ENCODE results near the gene TENM3. TPM values are rescaled to one million over a fixed set of nuclear protein-coding genes. Genes with fewer than 3 reads are reported as not detected.

The TENM3 gene
- total RNA-seq, 1 donor from 2014 or later: 106 TPM

DNA sequence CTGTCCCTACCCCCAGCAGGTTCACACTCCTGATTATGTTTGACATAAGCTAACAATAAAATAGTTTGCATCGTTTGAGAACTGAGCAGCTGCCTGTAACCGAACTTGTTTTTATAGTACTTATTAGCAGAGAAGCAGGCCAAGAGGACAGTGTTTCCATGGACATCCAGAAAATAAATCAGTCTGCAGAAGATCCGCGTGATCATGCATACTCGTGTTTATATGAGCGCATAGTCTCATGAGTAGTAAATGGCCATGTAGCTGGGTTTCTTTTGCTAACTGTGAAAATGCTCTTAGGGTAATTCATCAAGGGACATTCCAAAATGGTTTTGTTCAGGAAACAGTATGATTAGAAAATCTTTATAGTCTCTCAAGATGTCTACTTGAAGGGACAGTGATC, 384.8 kb downstream of the TENM3 start:
- TF ChIP-seq, protein P1, sequence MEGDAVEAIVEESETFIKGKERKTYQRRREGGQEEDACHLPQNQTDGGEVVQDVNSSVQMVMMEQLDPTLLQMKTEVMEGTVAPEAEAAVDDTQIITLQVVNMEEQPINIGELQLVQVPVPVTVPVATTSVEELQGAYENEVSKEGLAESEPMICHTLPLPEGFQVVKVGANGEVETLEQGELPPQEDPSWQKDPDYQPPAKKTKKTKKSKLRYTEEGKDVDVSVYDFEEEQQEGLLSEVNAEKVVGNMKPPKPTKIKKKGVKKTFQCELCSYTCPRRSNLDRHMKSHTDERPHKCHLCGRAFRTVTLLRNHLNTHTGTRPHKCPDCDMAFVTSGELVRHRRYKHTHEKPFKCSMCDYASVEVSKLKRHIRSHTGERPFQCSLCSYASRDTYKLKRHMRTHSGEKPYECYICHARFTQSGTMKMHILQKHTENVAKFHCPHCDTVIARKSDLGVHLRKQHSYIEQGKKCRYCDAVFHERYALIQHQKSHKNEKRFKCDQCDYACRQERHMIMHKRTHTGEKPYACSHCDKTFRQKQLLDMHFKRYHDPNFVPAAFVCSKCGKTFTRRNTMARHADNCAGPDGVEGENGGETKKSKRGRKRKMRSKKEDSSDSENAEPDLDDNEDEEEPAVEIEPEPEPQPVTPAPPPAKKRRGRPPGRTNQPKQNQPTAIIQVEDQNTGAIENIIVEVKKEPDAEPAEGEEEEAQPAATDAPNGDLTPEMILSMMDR (IDR thresholded peaks at IDR 0.05; ENCODE audit: unreplicated experiment): no peak
- H3K36me3 Mint-ChIP-seq: peaks cover 14% of the 10 kb centered on the region
- H3K27me3 Mint-ChIP-seq (ENCODE audit: low read depth): no peaks in the 10 kb centered on the region
- H3K27ac Mint-ChIP-seq: peak overlapping the region; percentile 23
- no peak overlapping the region for H3K4me3 Mint-ChIP-seq
- peaks cover 9% of the 10 kb centered on the region for H3K4me1 Mint-ChIP-seq
- no peaks in the 10 kb centered on the region for H3K9me3 Mint-ChIP-seq
- DNase-seq (ENCODE audit: low spot score in 2 of 2, unreplicated experiment in 2 of 2): no peak

DNA sequence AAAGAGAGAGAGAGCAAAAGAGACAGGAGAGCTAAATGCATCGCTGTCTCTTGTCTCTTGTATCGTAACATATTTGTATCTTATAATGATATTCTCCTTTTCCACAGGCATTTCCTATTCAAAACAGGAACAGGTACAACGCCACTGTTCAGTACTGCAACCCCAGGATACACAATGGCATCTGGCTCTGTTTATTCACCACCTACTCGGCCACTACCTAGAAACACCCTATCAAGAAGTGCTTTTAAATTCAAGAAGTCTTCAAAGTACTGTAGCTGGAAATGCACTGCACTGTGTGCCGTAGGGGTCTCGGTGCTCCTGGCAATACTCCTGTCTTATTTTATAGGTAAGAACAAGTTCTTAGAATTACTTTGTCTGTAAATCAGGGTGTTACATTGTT, 385.3 kb downstream of the TENM3 start:
- peaks cover 9% of the 10 kb centered on the region for H3K4me1 Mint-ChIP-seq
- H3K9me3 Mint-ChIP-seq: no peaks in the 10 kb centered on the region
- no peaks in the 10 kb centered on the region for H3K27me3 Mint-ChIP-seq (ENCODE audit: low read depth)
- no peak overlapping the region for H3K27ac Mint-ChIP-seq
- peaks cover 19% of the 10 kb centered on the region for H3K36me3 Mint-ChIP-seq
- TF ChIP-seq, protein P1 (IDR thresholded peaks at IDR 0.05; ENCODE audit: unreplicated experiment): no peak
- no peak for DNase-seq (ENCODE audit: low spot score in 2 of 2, unreplicated experiment in 2 of 2)
- no peak overlapping the region for H3K4me3 Mint-ChIP-seq

DNA sequence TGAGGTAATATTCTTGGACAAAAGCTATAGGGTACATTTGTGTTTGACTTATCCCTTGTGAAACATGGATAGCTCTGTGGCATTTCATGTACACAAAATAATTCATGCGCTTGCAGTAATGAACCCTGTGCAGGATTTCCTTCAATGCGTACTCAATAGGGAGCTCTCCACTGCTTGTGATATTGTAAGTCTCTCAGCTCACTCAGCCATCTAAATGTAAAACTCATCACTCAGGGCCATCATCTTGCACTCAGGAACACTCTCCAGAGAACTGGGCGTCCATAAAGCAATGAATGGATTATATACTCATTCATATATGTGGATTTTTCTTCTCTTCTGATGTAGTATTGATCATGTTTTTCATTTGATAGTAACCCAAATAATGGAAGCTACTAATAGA, 385.9 kb downstream of the TENM3 start:
- Mint-ChIP-seq H3K4me3 (no peak overlapping the region), H3K27ac (no peak overlapping the region), H3K36me3 (peaks cover 15% of the 10 kb centered on the region), H3K27me3 (ENCODE audit: low read depth) (no peaks in the 10 kb centered on the region), H3K4me1 (peaks cover 9% of the 10 kb centered on the region), H3K9me3 (no peaks in the 10 kb centered on the region)
- DNase-seq (ENCODE audit: low spot score in 2 of 2, unreplicated experiment in 2 of 2): no peak
- TF ChIP-seq, protein P1 (IDR thresholded peaks at IDR 0.05; ENCODE audit: unreplicated experiment): no peak

DNA sequence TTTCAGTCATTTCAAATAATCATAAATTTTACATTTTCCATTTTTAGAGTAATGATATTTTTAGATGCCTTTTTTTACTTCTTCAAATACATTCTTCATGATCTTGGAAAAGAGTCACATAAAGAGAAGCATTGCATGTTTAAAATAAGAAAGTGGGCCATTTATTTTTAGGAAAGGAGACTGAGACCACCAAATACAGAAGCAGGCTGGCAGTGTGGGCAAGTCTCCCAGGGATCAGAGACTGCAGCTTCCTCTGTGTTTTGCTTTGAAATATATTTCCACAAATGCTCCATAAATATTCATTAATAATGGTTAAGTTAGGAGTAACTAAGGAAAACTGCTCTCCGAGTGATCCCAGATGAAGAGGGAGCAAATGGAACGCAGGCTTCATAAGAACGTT, 397.3 kb downstream of the TENM3 start:
- TF ChIP-seq, protein P1 (IDR thresholded peaks at IDR 0.05; ENCODE audit: unreplicated experiment): no peak
- DNase-seq (ENCODE audit: low spot score in 2 of 2, unreplicated experiment in 2 of 2): no peak
- H3K27me3 Mint-ChIP-seq (ENCODE audit: low read depth): no peaks in the 10 kb centered on the region
- H3K4me1 Mint-ChIP-seq: no peaks in the 10 kb centered on the region
- peaks cover 11% of the 10 kb centered on the region for H3K36me3 Mint-ChIP-seq
- peaks cover 6% of the 10 kb centered on the region for H3K9me3 Mint-ChIP-seq
- H3K4me3 Mint-ChIP-seq: no peak overlapping the region
- H3K27ac Mint-ChIP-seq: no peak overlapping the region

DNA sequence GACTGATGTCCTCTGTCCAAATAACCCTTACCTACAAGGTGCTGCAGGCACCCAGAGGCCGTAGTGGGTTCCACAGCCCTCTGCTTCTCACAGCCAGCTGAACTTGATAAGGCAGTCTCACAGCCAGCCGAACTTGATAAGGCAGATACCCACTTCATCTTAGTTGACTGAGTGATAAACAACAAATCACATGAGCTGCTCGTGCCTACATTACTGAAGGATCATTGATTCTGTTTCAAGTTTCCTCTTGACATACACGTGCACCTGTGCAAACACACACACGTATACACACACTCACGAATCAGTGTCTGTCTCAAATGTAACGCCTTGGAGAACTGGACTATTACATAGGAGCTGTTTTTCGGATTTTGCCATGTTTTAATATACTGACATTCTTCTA, 397.7 kb downstream of the TENM3 start:
- TF ChIP-seq, protein P1 (IDR thresholded peaks at IDR 0.05; ENCODE audit: unreplicated experiment): no peak

DNA sequence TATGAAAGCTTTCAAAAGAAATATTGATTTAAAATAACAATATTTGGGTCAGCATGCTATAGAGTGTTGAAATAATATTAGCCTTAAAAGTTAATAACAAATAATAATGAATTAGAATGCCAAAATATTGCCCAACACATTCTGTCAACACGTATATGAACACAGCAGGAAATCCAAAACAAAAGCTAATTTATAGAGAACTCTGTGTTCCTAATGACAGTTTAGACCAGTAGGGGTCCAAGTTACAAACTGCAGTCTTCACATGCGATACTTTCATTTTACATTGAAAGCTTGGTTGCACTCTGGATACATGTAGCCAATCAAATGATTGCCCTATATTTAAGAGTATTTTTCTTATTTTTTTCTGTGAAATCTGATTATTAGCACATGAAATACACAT, 399.6 kb downstream of the TENM3 start:
- TF ChIP-seq, protein P1 (IDR thresholded peaks at IDR 0.05; ENCODE audit: unreplicated experiment): no peak
- Mint-ChIP-seq H3K36me3 (peaks cover 29% of the 10 kb centered on the region), H3K27ac (no peak overlapping the region), H3K4me1 (no peaks in the 10 kb centered on the region), H3K9me3 (peaks cover 18% of the 10 kb centered on the region), H3K4me3 (no peak overlapping the region), H3K27me3 (ENCODE audit: low read depth) (no peaks in the 10 kb centered on the region)
- DNase-seq (ENCODE audit: low spot score in 2 of 2, unreplicated experiment in 2 of 2): no peak

More for the DNA sequence above, 397.7 kb downstream of the TENM3 start:
- no peak for DNase-seq (ENCODE audit: low spot score in 2 of 2, unreplicated experiment in 2 of 2)
- Mint-ChIP-seq H3K27ac (no peak overlapping the region), H3K4me1 (no peaks in the 10 kb centered on the region), H3K36me3 (peaks cover 15% of the 10 kb centered on the region), H3K27me3 (ENCODE audit: low read depth) (no peaks in the 10 kb centered on the region), H3K9me3 (peaks cover 11% of the 10 kb centered on the region), H3K4me3 (no peak overlapping the region)

All from mesothelial cell of epicardium (in vitro differentiated cells).